BLaER1 treated with 17β-estradiol and CSF1 and Interleukin-3, amounts not matched to agents 10 nM and 100 nM (cell line): ENCODE measurements around the gene KLHL11.

Experiments
- H3K27ac ChIP-seq, 11 experiments: shearing (Covaris generic); formaldehyde crosslinking; 2 replicates each; pipeline ENCODE4 v1.8.1; 2022
- H3K27me3 ChIP-seq, 11 experiments: shearing (Covaris generic); formaldehyde crosslinking; 2 replicates each; pipeline ENCODE4 v1.8.1; 2022
- H3K36me3 ChIP-seq, 11 experiments: shearing (Covaris generic); formaldehyde crosslinking; 2 replicates each; pipeline ENCODE4 v1.8.1; 2022
- H3K4me1 ChIP-seq, 10 experiments: shearing (Covaris generic); formaldehyde crosslinking; 2 replicates each; pipeline ENCODE4 v1.8.1; 2022
- H3K4me2 ChIP-seq, 11 experiments: shearing (Covaris generic); formaldehyde crosslinking; 2 replicates each; pipeline ENCODE4 v1.8.1; 2022
- H3K4me3 ChIP-seq, 10 experiments: shearing (Covaris generic); formaldehyde crosslinking; 2 replicates each; pipeline ENCODE4 v1.8.1; 2022
- H3K9ac ChIP-seq, 11 experiments: shearing (Covaris generic); formaldehyde crosslinking; 2 replicates each; pipeline ENCODE4 v1.8.1; 2022
- H3K9me3 ChIP-seq, 11 experiments: shearing (Covaris generic); formaldehyde crosslinking; replicated peaks in 1 of 11; 2 replicates each; pipeline ENCODE4 v1.8.1; 2022
- H4K20me1 ChIP-seq, 11 experiments: shearing (Covaris generic); formaldehyde crosslinking; 2 replicates each; pipeline ENCODE4 v1.8.1; 2022
- Cebpa-rat ChIP-seq, 11 experiments: shearing (Covaris generic); IDR thresholded peaks; 2 replicates each; pipeline ENCODE4 v1.8.1; 2022

Gene KLHL11, protein sequence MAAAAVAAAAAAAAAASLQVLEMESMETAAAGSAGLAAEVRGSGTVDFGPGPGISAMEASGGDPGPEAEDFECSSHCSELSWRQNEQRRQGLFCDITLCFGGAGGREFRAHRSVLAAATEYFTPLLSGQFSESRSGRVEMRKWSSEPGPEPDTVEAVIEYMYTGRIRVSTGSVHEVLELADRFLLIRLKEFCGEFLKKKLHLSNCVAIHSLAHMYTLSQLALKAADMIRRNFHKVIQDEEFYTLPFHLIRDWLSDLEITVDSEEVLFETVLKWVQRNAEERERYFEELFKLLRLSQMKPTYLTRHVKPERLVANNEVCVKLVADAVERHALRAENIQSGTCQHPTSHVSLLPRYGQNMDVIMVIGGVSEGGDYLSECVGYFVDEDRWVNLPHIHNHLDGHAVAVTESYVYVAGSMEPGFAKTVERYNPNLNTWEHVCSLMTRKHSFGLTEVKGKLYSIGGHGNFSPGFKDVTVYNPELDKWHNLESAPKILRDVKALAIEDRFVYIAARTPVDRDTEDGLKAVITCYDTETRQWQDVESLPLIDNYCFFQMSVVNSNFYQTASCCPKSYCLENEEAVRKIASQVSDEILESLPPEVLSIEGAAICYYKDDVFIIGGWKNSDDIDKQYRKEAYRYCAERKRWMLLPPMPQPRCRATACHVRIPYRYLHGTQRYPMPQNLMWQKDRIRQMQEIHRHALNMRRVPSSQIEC

DNA sequence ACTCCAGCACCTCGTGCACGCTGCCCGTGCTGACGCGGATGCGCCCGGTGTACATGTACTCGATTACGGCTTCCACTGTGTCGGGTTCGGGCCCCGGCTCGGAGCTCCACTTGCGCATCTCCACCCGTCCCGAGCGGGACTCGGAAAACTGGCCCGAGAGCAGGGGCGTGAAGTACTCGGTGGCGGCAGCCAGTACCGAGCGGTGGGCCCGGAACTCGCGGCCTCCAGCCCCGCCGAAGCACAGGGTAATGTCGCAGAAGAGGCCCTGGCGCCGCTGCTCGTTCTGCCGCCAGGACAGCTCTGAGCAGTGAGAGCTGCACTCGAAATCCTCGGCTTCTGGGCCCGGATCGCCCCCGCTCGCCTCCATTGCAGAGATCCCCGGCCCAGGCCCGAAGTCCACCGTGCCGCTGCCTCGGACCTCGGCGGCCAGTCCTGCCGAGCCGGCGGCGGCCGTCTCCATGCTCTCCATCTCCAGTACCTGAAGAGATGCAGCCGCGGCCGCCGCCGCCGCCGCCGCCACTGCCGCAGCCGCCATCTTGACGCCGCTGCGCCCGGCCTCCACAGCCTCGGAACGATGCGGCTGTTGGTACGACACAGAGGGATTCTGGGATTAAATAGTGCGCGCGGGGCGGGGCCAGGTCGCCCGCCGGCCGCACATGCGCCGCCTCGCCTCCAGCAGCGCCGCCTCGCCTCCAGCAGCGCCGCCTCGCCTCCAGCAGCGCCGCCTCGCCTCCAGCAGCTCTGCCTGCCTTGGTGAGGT, at the start of gene KLHL11:
KLHL11 (minus strand) TSS at position 588 of the 760 bp plus-strand sequence; CDS start at position 535, 53 bp downstream.
- peaks cover 33 to 54% (median 48%) of the 10 kb centered on the region in 11 experiments; a peak in 21 of 22 replicates for H4K20me1 ChIP-seq
- H3K36me3 ChIP-seq: peaks cover 33 to 38% (median 37%) of the 10 kb centered on the region in 11 experiments
- H3K9me3 ChIP-seq: no peaks in the 10 kb centered on the region
- peak within 1 kb of the TSS; percentile 78 to 94 (median 91) for H3K27ac ChIP-seq
- H3K4me3 ChIP-seq: peak within 1 kb of the TSS; percentile 84 to 96 (median 90)
- H3K9ac ChIP-seq: peak within 1 kb of the TSS; percentile 86 to 96 (median 93)
- H3K27me3 ChIP-seq: no peaks in the 10 kb centered on the region
- H3K4me2 ChIP-seq: peak within 1 kb of the TSS; percentile 82 to 99 (median 95)
- H3K4me1 ChIP-seq: peaks cover 34 to 43% (median 39%) of the 10 kb centered on the region in 10 experiments
- no peak for TF ChIP-seq Cebpa-rat (IDR thresholded peaks at IDR 0.05)

DNA sequence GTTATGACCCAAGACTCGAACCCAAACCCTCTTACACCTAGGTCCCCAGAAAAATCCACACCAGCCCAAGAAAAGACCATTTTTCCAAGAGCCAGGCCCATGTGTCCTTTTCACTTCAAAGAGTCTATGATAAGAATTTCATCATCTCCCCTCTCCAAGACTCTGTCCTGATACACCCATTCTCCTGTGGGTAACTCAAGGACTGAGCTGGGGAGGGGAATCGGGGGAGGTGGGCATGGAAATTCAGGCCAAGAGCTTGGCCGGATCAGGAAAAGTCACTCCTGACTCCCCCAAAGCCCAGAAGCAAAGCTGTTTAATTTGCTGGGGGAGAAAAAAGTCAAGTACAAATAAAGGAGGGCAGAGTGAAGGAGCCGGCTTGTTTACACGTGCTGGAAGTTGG, 49.8 kb upstream of the KLHL11 start:
- Histone ChIP-seq H3K27ac (no peak overlapping the region; a peak in 1 of 22 replicates), H3K27me3 (no peaks in the 10 kb centered on the region), H3K36me3 (peaks cover 45 to 70% (median 62%) of the 10 kb centered on the region in 11 experiments), H3K4me1 (peaks cover 44 to 52% (median 49%) of the 10 kb centered on the region in 10 experiments), H3K9me3 (no peaks in the 10 kb centered on the region), H3K9ac (peak overlapping the region in 5 of 11 experiments; percentile 8 to 33 (median 24); a peak in 4 of 22 replicates), H4K20me1 (peaks cover 47 to 86% (median 83%) of the 10 kb centered on the region in 11 experiments; a peak in 21 of 22 replicates), H3K4me2 (peak overlapping the region; percentile 11 to 97 (median 94); a peak in 20 of 22 replicates), H3K4me3 (no peak overlapping the region)
- no peak for TF ChIP-seq Cebpa-rat (IDR thresholded peaks at IDR 0.05)

DNA sequence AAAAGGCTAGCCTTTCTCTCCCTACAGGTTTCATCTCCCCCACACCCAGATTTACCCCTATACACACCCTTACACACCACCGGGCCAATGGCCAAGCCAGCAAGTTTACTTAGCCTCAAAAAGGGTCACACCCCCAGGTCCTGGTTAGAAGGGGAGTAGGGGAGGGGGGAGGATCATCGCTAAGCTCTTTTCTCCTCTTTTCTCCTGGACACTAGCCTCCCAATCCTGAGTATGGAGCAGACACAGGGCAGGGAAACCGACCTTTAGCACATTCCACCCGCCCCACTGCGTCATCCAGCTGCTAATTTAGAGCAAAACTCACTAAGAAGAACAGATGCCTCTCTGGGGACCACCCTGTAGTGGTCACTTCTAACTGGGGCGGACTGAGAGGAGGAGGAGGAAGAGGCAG, 49.1 kb upstream of the KLHL11 start:
- Histone ChIP-seq H3K36me3 (peaks cover 51 to 76% (median 69%) of the 10 kb centered on the region in 11 experiments), H3K27ac (no peak overlapping the region; a peak in 1 of 22 replicates), H3K27me3 (no peaks in the 10 kb centered on the region), H3K9ac (peak overlapping the region in 6 of 11 experiments; percentile 10 to 33 (median 21); a peak in 10 of 22 replicates), H4K20me1 (peaks cover 47 to 92% (median 89%) of the 10 kb centered on the region in 11 experiments; a peak in 21 of 22 replicates), H3K4me3 (no peak overlapping the region), H3K4me1 (peaks cover 37 to 46% (median 43%) of the 10 kb centered on the region in 10 experiments), H3K4me2 (peak overlapping the region; percentile 11 to 97 (median 94); a peak in 17 of 22 replicates), H3K9me3 (no peaks in the 10 kb centered on the region)
- no peak for TF ChIP-seq Cebpa-rat (IDR thresholded peaks at IDR 0.05)

DNA sequence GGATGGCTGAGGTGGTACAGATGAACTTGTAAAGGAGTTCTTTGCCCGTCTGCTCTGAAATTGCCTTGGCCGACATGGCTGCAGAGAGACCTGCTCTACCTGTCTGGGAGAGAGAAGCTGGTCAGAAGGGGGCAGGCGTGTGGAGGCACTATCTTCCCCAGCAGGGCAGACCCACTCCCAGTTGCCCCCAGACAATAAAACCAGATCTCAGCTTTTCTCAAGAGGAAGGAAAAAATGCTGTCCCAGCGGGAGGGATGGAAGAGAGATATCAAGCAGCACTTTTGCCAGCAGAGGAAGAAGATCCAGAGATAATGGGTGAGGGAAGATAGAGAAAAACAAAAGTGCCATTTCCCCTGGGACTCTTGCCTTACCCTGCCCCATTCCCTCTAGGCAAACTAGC, 48.6 kb upstream of the KLHL11 start:
- no peak overlapping the region for H3K4me3 ChIP-seq
- no peaks in the 10 kb centered on the region for H3K9me3 ChIP-seq
- H3K27ac ChIP-seq: no peak overlapping the region
- H3K4me2 ChIP-seq: peak overlapping the region in 2 of 11 experiments; percentile 92 to 94; a peak in 4 of 22 replicates
- no peaks in the 10 kb centered on the region for H3K27me3 ChIP-seq
- peaks cover 47 to 98% (median 95%) of the 10 kb centered on the region in 11 experiments; a peak in 21 of 22 replicates for H4K20me1 ChIP-seq
- H3K4me1 ChIP-seq: peaks cover 36 to 44% (median 41%) of the 10 kb centered on the region in 10 experiments
- H3K9ac ChIP-seq: peak overlapping the region in 3 of 11 experiments; percentile 0 to 33 (median 14); a peak in 2 of 22 replicates
- peaks cover 57 to 82% (median 75%) of the 10 kb centered on the region in 11 experiments for H3K36me3 ChIP-seq
- no peak for TF ChIP-seq Cebpa-rat (IDR thresholded peaks at IDR 0.05)

DNA sequence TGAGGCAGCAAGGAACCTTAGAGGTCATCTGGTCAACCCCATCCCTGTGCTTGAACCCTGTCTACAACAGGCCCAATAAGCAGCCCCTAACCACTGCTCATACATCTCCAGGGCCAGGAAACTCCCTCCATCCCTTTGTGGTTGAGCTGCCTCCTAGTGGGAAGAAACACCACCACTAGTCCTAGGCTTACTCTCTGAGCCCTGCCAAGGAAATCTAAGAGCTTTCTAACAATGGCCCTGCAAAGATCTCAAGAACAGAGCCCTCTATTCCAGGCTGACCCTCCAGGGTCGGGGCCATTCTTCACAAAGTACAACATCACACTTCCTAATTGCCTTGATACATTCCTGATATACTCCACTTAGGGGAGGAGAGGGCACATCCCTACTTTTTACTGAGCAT, 47.7 kb upstream of the KLHL11 start:
- Histone ChIP-seq H3K4me1 (peaks cover 36 to 44% (median 41%) of the 10 kb centered on the region in 10 experiments), H3K9me3 (no peaks in the 10 kb centered on the region), H3K27ac (no peak overlapping the region), H3K4me3 (no peak overlapping the region), H3K4me2 (no peak overlapping the region), H3K27me3 (no peaks in the 10 kb centered on the region), H3K36me3 (peaks cover 66 to 91% (median 83%) of the 10 kb centered on the region in 11 experiments), H4K20me1 (peaks cover 47 to 100% (median 100%) of the 10 kb centered on the region in 11 experiments; a peak in 21 of 22 replicates), H3K9ac (no peak overlapping the region; a peak in 1 of 22 replicates)
- TF ChIP-seq Cebpa-rat (IDR thresholded peaks at IDR 0.05): no peak

DNA sequence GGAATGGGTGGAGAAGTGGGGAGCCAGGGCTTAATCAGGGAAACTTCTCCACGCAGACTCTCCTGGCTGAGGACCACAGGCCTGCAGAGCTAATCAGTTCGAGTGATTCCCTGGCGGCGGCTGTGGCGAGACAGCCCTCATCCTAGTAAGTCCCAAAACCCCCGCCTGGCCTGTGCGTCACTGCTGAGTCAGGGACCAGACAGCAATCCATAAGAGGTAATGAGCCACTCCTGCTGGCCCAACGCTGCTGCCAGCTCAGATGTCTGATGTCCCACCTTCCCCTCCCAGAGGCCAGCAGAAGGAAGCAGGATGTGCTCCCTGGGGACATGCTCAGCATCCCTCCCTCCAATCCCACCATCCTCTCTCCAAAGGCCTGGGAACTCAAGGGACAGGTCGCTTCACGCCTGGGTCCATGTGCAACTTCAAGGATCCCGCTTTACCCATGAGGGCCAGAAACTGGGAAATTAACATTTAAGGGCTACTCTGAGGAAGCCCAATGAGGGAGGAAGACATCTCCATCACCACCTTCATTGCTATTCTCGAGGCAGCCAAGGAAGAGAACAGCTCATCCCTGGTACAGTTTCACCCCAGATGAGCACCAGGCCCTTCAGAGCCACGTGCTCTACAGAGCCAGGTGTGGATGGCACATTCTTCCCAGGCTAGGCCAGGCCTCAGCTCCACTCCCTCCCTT, 45.6 kb upstream of the KLHL11 start:
- Histone ChIP-seq H3K27ac (no peak overlapping the region), H4K20me1 (peaks cover 38 to 100% (median 99%) of the 10 kb centered on the region in 11 experiments; a peak in 21 of 22 replicates)

DNA sequence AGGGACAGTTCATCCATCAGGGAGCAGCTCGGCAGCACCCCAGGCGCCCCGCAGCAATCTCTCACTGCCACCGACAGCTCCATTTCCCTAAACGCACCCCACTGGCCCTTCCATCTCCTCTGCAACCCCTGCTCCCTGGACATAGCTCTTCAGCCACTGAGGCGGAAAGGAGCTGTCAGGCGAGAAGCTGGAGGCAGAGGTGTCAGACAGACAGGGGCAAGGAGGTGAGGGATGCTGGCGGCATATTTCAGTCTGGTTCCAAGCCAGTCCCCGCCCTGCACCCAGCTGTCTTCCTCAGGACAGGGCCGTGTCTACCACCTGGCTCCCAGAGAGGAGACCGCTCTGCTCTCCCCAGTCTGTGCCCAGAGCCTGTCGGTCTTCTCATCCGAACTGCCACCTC, 43.9 kb upstream of the KLHL11 start:
- H3K4me1 ChIP-seq: peaks cover 0 to 8% (median 4%) of the 10 kb centered on the region in 10 experiments; a peak in 14 of 20 replicates
- H3K9me3 ChIP-seq: no peaks in the 10 kb centered on the region
- H3K4me2 ChIP-seq: no peak overlapping the region
- H3K9ac ChIP-seq: no peak overlapping the region
- no peaks in the 10 kb centered on the region for H3K27me3 ChIP-seq
- H3K4me3 ChIP-seq: no peak overlapping the region
- H3K36me3 ChIP-seq: peaks cover 99 to 100% (median 99%) of the 10 kb centered on the region in 11 experiments
- no peak for TF ChIP-seq Cebpa-rat (IDR thresholded peaks at IDR 0.05)
- H4K20me1 ChIP-seq: peaks cover 21 to 99% (median 92%) of the 10 kb centered on the region in 11 experiments; a peak in 21 of 22 replicates
- no peak overlapping the region for H3K27ac ChIP-seq

More for the DNA sequence above, 45.6 kb upstream of the KLHL11 start:
- H3K4me1 ChIP-seq: peaks cover 17 to 25% (median 21%) of the 10 kb centered on the region in 10 experiments; a peak in 19 of 20 replicates
- H3K9me3 ChIP-seq: no peaks in the 10 kb centered on the region
- no peaks in the 10 kb centered on the region for H3K27me3 ChIP-seq
- TF ChIP-seq Cebpa-rat (IDR thresholded peaks at IDR 0.05): no peak
- no peak overlapping the region for H3K4me3 ChIP-seq
- no peak overlapping the region for H3K4me2 ChIP-seq
- H3K9ac ChIP-seq: 0 out of 22 replicates have a peak overlapping the region, but pooled peaks of 1 of the 11 experiments have one; percentile 20
- H3K36me3 ChIP-seq: peaks cover 87 to 100% (median 98%) of the 10 kb centered on the region in 11 experiments
